ENCODE measurements around the gene TOMM34. TPM values are rescaled to one million over a fixed set of nuclear protein-coding genes. Genes with fewer than 3 reads are reported as not detected.

Gene TOMM34
- total RNA-seq, 1 donor from 2014 or later = 16.2 TPM

- no peaks in the 10 kb centered on the region for H3K9me3 ChIP-seq
- intact Hi-C loops (cut with DNase I) = no loop called here
- TF ChIP-seq POLR2AphosphoS5 (IDR thresholded peaks at IDR 0.05; ENCODE audit: insufficient read depth in 1 of 2, low read depth in 1 of 2) (no peak), CTCF (IDR thresholded peaks at IDR 0.05) (no peak), POLR2A (IDR thresholded peaks at IDR 0.05) (no peak)
- H3K4me3 ChIP-seq = no peak overlapping the region
- H3K36me3 ChIP-seq = peaks cover 0 to 73% of the 10 kb centered on the region in 2 donors
- H3K27ac ChIP-seq = no peak overlapping the region
- DNase-seq (ENCODE audit: extremely low spot score in 2 of 2) = no peak
- no peaks in the 10 kb centered on the region for H3K27me3 ChIP-seq
- H3K4me1 ChIP-seq = no peaks in the 10 kb centered on the region
These were observed 9.8 kb downstream of the TOMM34 start for GRCh38 chr20:44950368-44950767.

GRCh38 chr20:44948513-44948912 lies 11.7 kb downstream of the TOMM34 start:
- Histone ChIP-seq H3K9me3 (no peaks in the 10 kb centered on the region), H3K27me3 (no peaks in the 10 kb centered on the region), H3K27ac (no peak overlapping the region), H3K4me3 (no peak overlapping the region), H3K4me1 (no peaks in the 10 kb centered on the region), H3K36me3 (peaks cover 0 to 63% of the 10 kb centered on the region in 2 donors)
- DNase-seq (ENCODE audit: extremely low spot score in 2 of 2) = no peak
- intact Hi-C loops (cut with DNase I) = no loop called here
- no peak for TF ChIP-seq POLR2A (IDR thresholded peaks at IDR 0.05)
- no peak for TF ChIP-seq CTCF (IDR thresholded peaks at IDR 0.05)
- no peak for TF ChIP-seq POLR2AphosphoS5 (IDR thresholded peaks at IDR 0.05; ENCODE audit: insufficient read depth in 1 of 2, low read depth in 1 of 2)

GRCh38 chr20:44948107-44948506 lies 12.1 kb downstream of the TOMM34 start:
- intact Hi-C loops (cut with DNase I) = no loop called here
- H3K27me3 ChIP-seq = no peaks in the 10 kb centered on the region
- no peak overlapping the region for H3K27ac ChIP-seq
- TF ChIP-seq POLR2A (IDR thresholded peaks at IDR 0.05) = no peak
- H3K36me3 ChIP-seq = peaks cover 0 to 67% of the 10 kb centered on the region in 2 donors
- no peaks in the 10 kb centered on the region for H3K9me3 ChIP-seq
- no peaks in the 10 kb centered on the region for H3K4me1 ChIP-seq
- H3K4me3 ChIP-seq = no peak overlapping the region
- DNase-seq (ENCODE audit: extremely low spot score in 2 of 2) = no peak

GRCh38 chr20:44946271-44946852 lies 13.8 kb downstream of the TOMM34 start:
- DNase-seq (ENCODE audit: extremely low spot score in 2 of 2) = no peak
- no peaks in the 10 kb centered on the region for H3K27me3 ChIP-seq
- H3K4me1 ChIP-seq = no peaks in the 10 kb centered on the region
- no peaks in the 10 kb centered on the region for H3K9me3 ChIP-seq
- no peak for TF ChIP-seq CTCF (IDR thresholded peaks at IDR 0.05)
- no peak for TF ChIP-seq POLR2A (IDR thresholded peaks at IDR 0.05)
- no peak for TF ChIP-seq POLR2AphosphoS5 (IDR thresholded peaks at IDR 0.05; ENCODE audit: insufficient read depth in 1 of 2, low read depth in 1 of 2)
- intact Hi-C loops (cut with DNase I) = no loop called here
- peaks cover 0 to 81% of the 10 kb centered on the region in 2 donors for H3K36me3 ChIP-seq
- H3K4me3 ChIP-seq = no peak overlapping the region
- H3K27ac ChIP-seq = no peak overlapping the region

- H3K36me3 ChIP-seq = peaks cover 0 to 76% of the 10 kb centered on the region in 2 donors
- DNase-seq (ENCODE audit: extremely low spot score in 2 of 2) = no peak
- TF ChIP-seq POLR2A (IDR thresholded peaks at IDR 0.05) (no peak), CTCF (IDR thresholded peaks at IDR 0.05) (no peak), POLR2AphosphoS5 (IDR thresholded peaks at IDR 0.05; ENCODE audit: insufficient read depth in 1 of 2, low read depth in 1 of 2) (no peak)
- H3K4me1 ChIP-seq = no peaks in the 10 kb centered on the region
- H3K4me3 ChIP-seq = no peak overlapping the region
- H3K27me3 ChIP-seq = no peaks in the 10 kb centered on the region
- intact Hi-C loops (cut with DNase I) = no loop called here
- H3K9me3 ChIP-seq = no peaks in the 10 kb centered on the region
- H3K27ac ChIP-seq = no peak overlapping the region
These were observed 14.9 kb downstream of the TOMM34 start for GRCh38 chr20:44945261-44945660.
